C4-2B (cell line): ENCODE results near the gene PDE9A.

Experiments
- H3K27ac ChIP-seq: fragments of 450-650 bp; 2 replicates; pipeline ENCODE4 v1.5.1; 2017
- CTCF ChIP-seq: fragments of 450-650 bp; conservative IDR thresholded peaks from 2 replicates; pipeline ENCODE4 v1.5.1; 2017; ENCODE audit warnings: mild to moderate bottlenecking
- ZFX ChIP-seq: fragments of 450-650 bp; IDR thresholded peaks from 2 replicates; pipeline ENCODE4 v1.6.1; 2017

PDE9A gene

GRCh38 chr21:42621166-42621818, 32.1 kb upstream of the PDE9A start:
- no peak for TF ChIP-seq CTCF
- no peak for TF ChIP-seq ZFX

GRCh38 chr21:42621819-42622177, 31.6 kb upstream of the PDE9A start:
- TF ChIP-seq CTCF (no peak), ZFX (no peak)
- no peak overlapping the region for H3K27ac ChIP-seq

More at GRCh38 chr21:42621166-42621818, 32.1 kb upstream of the PDE9A start:
- H3K27ac ChIP-seq: no peak overlapping the region

GRCh38 chr21:42622284-42622683, 31.1 kb upstream of the PDE9A start:
- TF ChIP-seq ZFX (no peak), CTCF (no peak)
- no peak overlapping the region for H3K27ac ChIP-seq

- TF ChIP-seq ZFX: no peak
- TF ChIP-seq CTCF: no peak
- no peak overlapping the region for H3K27ac ChIP-seq
Observed at GRCh38 chr21:42623694-42624093, 29.7 kb upstream of the PDE9A start.

- no peak for TF ChIP-seq ZFX
- no peak for TF ChIP-seq CTCF
Observed at GRCh38 chr21:42624095-42624790, 29.2 kb upstream of the PDE9A start.

GRCh38 chr21:42624936-42625335, 28.5 kb upstream of the PDE9A start:
- no peak for TF ChIP-seq CTCF
- no peak for TF ChIP-seq ZFX
- H3K27ac ChIP-seq: no peak overlapping the region

More at GRCh38 chr21:42624095-42624790, 29.2 kb upstream of the PDE9A start:
- H3K27ac ChIP-seq: no peak overlapping the region

GRCh38 chr21:42626171-42626570, 27.2 kb upstream of the PDE9A start:
- TF ChIP-seq ZFX (no peak), CTCF (no peak)
- no peak overlapping the region for H3K27ac ChIP-seq
